ENCODE measurements around the gene LDLR.
"Not testable (repeated sequence)": the region's sequence is repeated elsewhere in the genome, so short reads cannot be mapped to it uniquely, and the experiment has no call there.

The LDLR gene

DNA sequence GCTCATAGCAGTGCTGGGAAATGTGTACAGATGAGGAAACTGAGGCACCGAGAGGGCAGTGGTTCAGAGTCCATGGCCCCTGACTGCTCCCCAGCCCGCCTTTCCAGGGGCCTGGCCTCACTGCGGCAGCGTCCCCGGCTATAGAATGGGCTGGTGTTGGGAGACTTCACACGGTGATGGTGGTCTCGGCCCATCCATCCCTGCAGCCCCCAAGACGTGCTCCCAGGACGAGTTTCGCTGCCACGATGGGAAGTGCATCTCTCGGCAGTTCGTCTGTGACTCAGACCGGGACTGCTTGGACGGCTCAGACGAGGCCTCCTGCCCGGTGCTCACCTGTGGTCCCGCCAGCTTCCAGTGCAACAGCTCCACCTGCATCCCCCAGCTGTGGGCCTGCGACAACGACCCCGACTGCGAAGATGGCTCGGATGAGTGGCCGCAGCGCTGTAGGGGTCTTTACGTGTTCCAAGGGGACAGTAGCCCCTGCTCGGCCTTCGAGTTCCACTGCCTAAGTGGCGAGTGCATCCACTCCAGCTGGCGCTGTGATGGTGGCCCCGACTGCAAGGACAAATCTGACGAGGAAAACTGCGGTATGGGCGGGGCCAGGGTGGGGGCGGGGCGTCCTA lies 15.9 kb downstream of the LDLR start:
- DNase-seq (ENCODE audit: low read depth in 2 of 2): no peak

DNA sequence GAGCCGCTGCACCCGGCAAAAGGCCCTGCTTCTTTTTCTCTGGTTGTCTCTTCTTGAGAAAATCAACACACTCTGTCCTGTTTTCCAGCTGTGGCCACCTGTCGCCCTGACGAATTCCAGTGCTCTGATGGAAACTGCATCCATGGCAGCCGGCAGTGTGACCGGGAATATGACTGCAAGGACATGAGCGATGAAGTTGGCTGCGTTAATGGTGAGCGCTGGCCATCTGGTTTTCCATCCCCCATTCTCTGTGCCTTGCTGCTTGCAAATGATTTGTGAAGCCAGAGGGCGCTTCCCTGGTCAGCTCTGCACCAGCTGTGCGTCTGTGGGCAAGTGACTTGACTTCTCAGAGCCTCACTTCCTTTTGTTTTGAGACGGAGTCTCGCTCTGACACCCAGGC lies 17.2 kb downstream of the LDLR start:
- DNase-seq (ENCODE audit: low read depth in 2 of 2): no peak

DNA sequence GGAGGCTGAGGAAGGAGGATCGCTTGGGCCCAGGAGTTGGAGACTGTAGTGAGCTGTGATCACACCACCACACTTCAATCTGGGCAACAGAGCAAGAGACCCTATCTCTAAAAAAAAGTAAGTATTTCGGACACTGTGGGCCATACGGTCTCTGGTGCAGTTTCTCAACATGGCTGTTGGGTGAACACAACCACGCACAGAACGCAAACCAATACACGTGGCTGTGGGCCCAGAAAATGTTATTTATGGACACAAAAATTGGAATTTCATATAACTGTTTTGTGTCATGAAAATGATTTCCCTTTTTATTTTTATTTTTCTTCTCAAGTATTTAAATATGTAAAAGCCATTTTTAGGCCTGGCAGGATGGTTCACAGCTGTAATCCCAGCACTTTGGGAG lies 19.5 kb downstream of the LDLR start:
- DNase-seq (ENCODE audit: low read depth in 2 of 2): no peak

DNA sequence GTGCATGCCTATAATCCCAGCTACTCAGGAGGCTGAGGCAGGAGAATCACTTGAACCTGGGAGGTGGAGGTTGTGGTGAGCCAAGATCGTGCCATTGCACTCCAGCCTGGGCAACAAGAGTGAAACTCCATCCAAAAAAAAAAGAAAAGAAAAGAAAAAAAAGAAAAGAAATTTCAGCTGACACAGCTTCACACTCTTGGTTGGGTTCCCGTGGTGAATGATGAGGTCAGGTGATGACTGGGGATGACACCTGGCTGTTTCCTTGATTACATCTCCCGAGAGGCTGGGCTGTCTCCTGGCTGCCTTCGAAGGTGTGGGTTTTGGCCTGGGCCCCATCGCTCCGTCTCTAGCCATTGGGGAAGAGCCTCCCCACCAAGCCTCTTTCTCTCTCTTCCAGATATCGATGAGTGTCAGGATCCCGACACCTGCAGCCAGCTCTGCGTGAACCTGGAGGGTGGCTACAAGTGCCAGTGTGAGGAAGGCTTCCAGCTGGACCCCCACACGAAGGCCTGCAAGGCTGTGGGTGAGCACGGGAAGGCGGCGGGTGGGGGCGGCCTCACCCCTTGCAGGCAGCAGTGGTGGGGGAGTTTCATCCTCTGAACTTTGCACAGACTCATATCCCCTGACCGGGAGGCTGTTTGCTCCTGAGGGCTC lies 22.0 kb downstream of the LDLR start:
- DNase-seq (ENCODE audit: low read depth in 2 of 2): no peak

GRCh38 chr19:11111771-11112144 lies 22.5 kb downstream of the LDLR start:
- DNase-seq (ENCODE audit: low read depth in 2 of 2): no peak

- DNase-seq (ENCODE audit: low read depth in 2 of 2): no peak
Observed at GRCh38 chr19:11113140-11113708, 24.0 kb downstream of the LDLR start.

- no peak for DNase-seq (ENCODE audit: low read depth in 2 of 2)
Observed at GRCh38 chr19:11115042-11115441, 25.8 kb downstream of the LDLR start.

GRCh38 chr19:11115895-11116446 lies 26.7 kb downstream of the LDLR start:
- DNase-seq (ENCODE audit: low read depth in 2 of 2): no peak

- DNase-seq (ENCODE audit: low read depth in 2 of 2): no peak
Observed at GRCh38 chr19:11116507-11116906, 27.2 kb downstream of the LDLR start.

DNA sequence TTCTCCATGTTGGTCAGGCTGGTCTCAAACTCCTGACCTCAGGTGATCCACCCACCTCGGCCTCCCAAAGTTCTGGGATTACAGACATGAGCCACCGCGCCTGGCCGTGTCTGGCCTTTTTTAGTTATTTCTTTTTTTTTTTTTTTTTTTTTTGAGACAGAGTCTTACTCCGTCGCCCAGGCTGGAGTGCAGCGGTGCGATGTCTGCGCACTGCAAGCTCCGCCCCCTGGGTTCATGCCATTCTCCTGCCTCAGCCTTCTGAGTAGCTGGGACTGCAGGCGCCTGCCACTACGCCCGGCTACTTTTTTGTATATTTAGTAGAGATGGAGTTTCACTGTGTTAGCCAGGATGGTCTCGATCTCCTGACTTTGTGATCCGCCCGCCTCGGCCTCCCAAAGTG lies 32.7 kb downstream of the LDLR start:
- DNase-seq (ENCODE audit: low read depth in 2 of 2): not testable (repeated sequence)

GRCh38 chr19:11123114-11123513 lies 33.9 kb downstream of the LDLR start:
- DNase-seq (ENCODE audit: low read depth in 2 of 2): no peak

DNA sequence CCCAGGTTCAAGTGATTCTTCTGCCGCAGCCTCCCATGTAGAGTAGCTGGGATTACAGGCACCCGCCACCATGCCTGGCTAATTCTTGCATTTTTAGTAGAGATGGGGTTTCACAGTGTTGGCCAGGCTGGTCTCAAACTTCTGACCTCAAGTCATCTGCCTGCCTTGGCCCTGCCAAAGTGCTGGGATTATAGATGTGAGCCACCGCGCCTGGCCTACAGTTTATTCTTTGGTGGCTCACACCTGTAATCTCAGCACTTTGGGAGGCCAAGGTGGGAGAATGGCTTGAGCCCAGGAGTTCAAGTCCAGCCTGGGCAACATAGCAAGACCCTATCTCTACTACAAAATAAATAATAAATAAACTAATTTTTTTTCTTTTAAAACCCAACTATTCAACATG lies 34.9 kb downstream of the LDLR start:
- not testable (repeated sequence) for DNase-seq (ENCODE audit: low read depth in 2 of 2)

- peak; percentile 45 to 58 for DNase-seq (ENCODE audit: low read depth in 2 of 2)
Observed at GRCh38 chr19:11125994-11126685, 36.9 kb downstream of the LDLR start.

GRCh38 chr19:11127905-11128304 lies 38.6 kb downstream of the LDLR start:
- DNase-seq (ENCODE audit: low read depth in 2 of 2): no peak

GRCh38 chr19:11130824-11131455 lies 41.7 kb downstream of the LDLR start:
- DNase-seq (ENCODE audit: low read depth in 2 of 2): peak; percentile 40 to 50

- DNase-seq (ENCODE audit: low read depth in 2 of 2): no peak
Observed at GRCh38 chr19:11131471-11131870, 42.2 kb downstream of the LDLR start.

GRCh38 chr19:11136400-11137101 lies 47.3 kb downstream of the LDLR start:
- no peak for DNase-seq (ENCODE audit: low read depth in 2 of 2)

- peak in 1 of 2 donors; percentile 13 for DNase-seq (ENCODE audit: low read depth in 2 of 2)
Observed at GRCh38 chr19:11137542-11138384, 48.5 kb downstream of the LDLR start.

DNA sequence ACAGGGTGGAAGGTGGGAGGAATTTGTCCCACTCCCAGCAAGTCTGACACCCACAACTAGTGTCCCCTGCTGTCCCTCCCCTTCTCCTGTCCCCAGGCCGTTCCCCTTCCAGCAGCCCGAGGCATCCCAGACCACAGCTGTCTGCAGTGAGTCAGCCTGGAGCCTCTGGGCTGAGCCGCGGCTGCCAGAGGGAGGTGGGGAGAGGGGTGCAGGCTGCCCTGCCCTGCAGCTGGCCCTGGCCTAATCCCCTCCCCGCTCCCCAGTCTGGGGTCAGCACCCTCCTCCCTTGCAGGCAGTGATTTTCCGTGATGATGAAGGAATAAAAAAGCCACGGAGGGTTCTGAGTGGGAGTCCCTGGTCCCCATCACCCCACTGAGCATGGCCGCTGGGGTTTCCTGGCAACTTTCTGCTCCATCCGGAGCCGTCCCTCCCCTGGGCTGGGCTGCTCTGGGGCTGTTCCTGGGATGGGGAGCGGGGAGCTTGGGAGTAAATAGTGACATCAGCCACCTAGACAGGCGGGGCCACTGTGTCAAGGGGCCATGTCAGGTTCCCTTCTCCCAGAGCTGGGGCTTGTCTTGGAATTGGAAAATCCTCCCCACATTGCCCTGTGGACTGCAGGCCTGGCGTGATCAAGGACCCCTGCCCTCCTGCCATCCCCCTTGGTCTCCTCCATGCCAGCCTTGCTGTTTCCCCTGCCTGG lies 49.5 kb downstream of the LDLR start:
- no peak for DNase-seq (ENCODE audit: low read depth in 2 of 2)

- not testable (repeated sequence) for DNase-seq (ENCODE audit: low read depth in 2 of 2)
Observed at GRCh38 chr19:11140023-11140538, 50.8 kb downstream of the LDLR start.
